PFSK-1 (cell line): ENCODE results near the gene SLC44A1.

Experiments used
- POLR2AphosphoS5 ChIP-seq: IDR thresholded peaks from 2 replicates; pipeline ENCODE4 v1.6.1; 2012; ENCODE audit warnings: low read depth, mild to moderate bottlenecking, control low read depth, low read length, moderate library complexity
- TAF1 ChIP-seq: IDR thresholded peaks from 2 replicates; pipeline ENCODE4 v1.6.1; 2012; ENCODE audit warnings: low read length, control low read depth, borderline replicate concordance; ENCODE audit not compliant: insufficient read depth

- TF ChIP-seq TAF1 (no peak), POLR2AphosphoS5 (no peak)
Observed at GRCh38 chr9:105290954-105291353, 46.5 kb downstream of the SLC44A1 start.
